GM18505 (cell line): ENCODE measurements around the gene FAT2.

ENCODE experiments used
- ATAC-seq: cut with Tn5 transposase; IDR thresholded peaks from one replicate; pipeline ENCODE4 v1.9.1; 2021; ENCODE audit not compliant: unreplicated experiment
- POLR2A ChIP-seq: IDR thresholded peaks from 4 replicates; pipeline ENCODE4 v1.6.1; 2011; ENCODE audit warnings: borderline replicate concordance; ENCODE audit not compliant: insufficient read depth, insufficient read length; ENCODE audit errors: extremely low read depth

The FAT2 gene

GRCh38 chr5:151551985-151552384, 39.1 kb downstream of the FAT2 start:
- no peak for ATAC-seq
- TF ChIP-seq POLR2A = no peak

DNA sequence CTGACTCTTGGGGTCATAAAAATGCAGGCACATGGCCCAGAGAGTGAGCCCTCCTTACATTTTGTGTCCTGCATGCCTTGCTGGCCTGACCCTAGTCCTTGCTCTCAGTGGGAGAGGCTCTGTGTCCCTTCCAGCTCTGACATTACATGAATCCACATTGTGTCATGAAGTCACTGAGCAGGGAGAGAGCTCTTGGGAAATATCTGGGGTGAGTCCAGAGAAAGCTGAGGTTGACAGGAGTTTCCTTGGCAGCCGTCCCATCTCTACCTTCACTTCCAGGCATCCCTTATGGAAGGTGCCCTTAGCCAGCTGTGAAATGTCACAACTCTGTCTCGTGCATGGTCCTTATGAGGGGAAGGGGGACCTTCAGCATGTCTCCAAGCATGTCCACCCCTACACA, 41.0 kb downstream of the FAT2 start:
- no peak for TF ChIP-seq POLR2A
- no peak for ATAC-seq

GRCh38 chr5:151549713-151550112, 41.4 kb downstream of the FAT2 start:
- no peak for TF ChIP-seq POLR2A
- ATAC-seq = no peak

DNA sequence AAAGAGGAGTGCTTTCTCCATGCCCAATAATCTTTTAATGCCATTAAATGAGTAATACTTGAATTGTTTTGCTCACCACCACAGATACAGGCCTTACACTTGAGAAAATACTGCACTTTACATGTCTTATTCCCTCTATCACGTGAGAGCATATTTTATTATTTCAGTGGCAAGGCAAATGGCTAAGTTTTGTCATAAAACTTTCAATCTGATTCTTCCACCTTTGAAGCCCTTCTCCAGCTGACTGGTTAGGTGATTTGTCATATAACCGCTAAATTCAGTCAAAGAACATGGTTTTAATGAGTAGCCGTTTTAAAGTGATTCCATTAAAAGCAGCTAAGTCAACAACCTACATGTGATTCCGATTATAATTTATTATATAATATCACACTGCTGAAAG, 43.8 kb downstream of the FAT2 start:
- no peak for TF ChIP-seq POLR2A
- no peak for ATAC-seq

- ATAC-seq = no peak
- TF ChIP-seq POLR2A = no peak
These were observed 49.6 kb downstream of the FAT2 start for GRCh38 chr5:151541571-151541970.
